ENCODE data around the gene TMEM87B. TPM values are rescaled to one million over a fixed set of nuclear protein-coding genes. Genes with fewer than 3 reads are reported as not detected.

The TMEM87B gene
- total RNA-seq, 4 donors from 2014 or later: 20.8 to 31.4 (median 26.5) TPM

- Histone ChIP-seq H3K9me3 (no peaks in the 10 kb centered on the region), H3K27ac (no peak overlapping the region), H3K36me3 (no peaks in the 10 kb centered on the region), H3K4me3 (no peak overlapping the region), H3K27me3 (no peaks in the 10 kb centered on the region), H3K4me1 (peaks cover 12% of the 10 kb centered on the region)
- no peak for DNase-seq (ENCODE audit: low spot score in 2 of 2)
- TF ChIP-seq CTCF (IDR thresholded peaks at IDR 0.05) (no peak), POLR2A (IDR thresholded peaks at IDR 0.05) (no peak), POLR2AphosphoS5 (IDR thresholded peaks at IDR 0.05) (no peak), EP300 (IDR thresholded peaks at IDR 0.05) (no peak)
Observed at GRCh38 chr2:112045446-112046014, 9.5 kb upstream of the TMEM87B start.

- H3K4me3 ChIP-seq: no peak overlapping the region
- TF ChIP-seq CTCF (IDR thresholded peaks at IDR 0.05) (no peak), POLR2A (IDR thresholded peaks at IDR 0.05) (no peak), POLR2AphosphoS5 (IDR thresholded peaks at IDR 0.05) (no peak), EP300 (IDR thresholded peaks at IDR 0.05) (no peak)
- no peaks in the 10 kb centered on the region for H3K27me3 ChIP-seq
- H3K27ac ChIP-seq: no peak overlapping the region
- no peak for DNase-seq (ENCODE audit: low spot score in 2 of 2)
- H3K36me3 ChIP-seq: no peaks in the 10 kb centered on the region
- no peaks in the 10 kb centered on the region for H3K9me3 ChIP-seq
- H3K4me1 ChIP-seq: peaks cover 12% of the 10 kb centered on the region
Observed at GRCh38 chr2:112046231-112046630, 8.8 kb upstream of the TMEM87B start.

GRCh38 chr2:112047537-112048235 is 7.4 kb upstream of the TMEM87B start:
- Histone ChIP-seq H3K4me3 (no peak overlapping the region), H3K27ac (no peak overlapping the region), H3K27me3 (no peaks in the 10 kb centered on the region), H3K9me3 (no peaks in the 10 kb centered on the region), H3K36me3 (no peaks in the 10 kb centered on the region), H3K4me1 (peaks cover 12% of the 10 kb centered on the region)
- WGBS: 85% methylated on average over 7 of the region's 7 CpGs
- TF ChIP-seq POLR2A (IDR thresholded peaks at IDR 0.05) (no peak), EP300 (IDR thresholded peaks at IDR 0.05) (no peak), POLR2AphosphoS5 (IDR thresholded peaks at IDR 0.05) (no peak), CTCF (IDR thresholded peaks at IDR 0.05) (no peak)
- DNase-seq (ENCODE audit: low spot score in 2 of 2): no peak

- H3K36me3 ChIP-seq: no peaks in the 10 kb centered on the region
- no peak for DNase-seq (ENCODE audit: low spot score in 2 of 2)
- H3K9me3 ChIP-seq: no peaks in the 10 kb centered on the region
- H3K4me1 ChIP-seq: peaks cover 13% of the 10 kb centered on the region
- TF ChIP-seq CTCF (IDR thresholded peaks at IDR 0.05): no peak
- no peak for TF ChIP-seq POLR2AphosphoS5 (IDR thresholded peaks at IDR 0.05)
- no peak for TF ChIP-seq EP300 (IDR thresholded peaks at IDR 0.05)
- TF ChIP-seq POLR2A (IDR thresholded peaks at IDR 0.05): no peak
- 51% methylated on average over 4 of the region's 4 CpGs for WGBS
- no peak overlapping the region for H3K4me3 ChIP-seq
- no peaks in the 10 kb centered on the region for H3K27me3 ChIP-seq
- H3K27ac ChIP-seq: no peak overlapping the region
Observed at GRCh38 chr2:112048236-112048592, 6.9 kb upstream of the TMEM87B start.

GRCh38 chr2:112048887-112049286 is 6.2 kb upstream of the TMEM87B start:
- H3K27me3 ChIP-seq: no peaks in the 10 kb centered on the region
- H3K27ac ChIP-seq: no peak overlapping the region
- H3K36me3 ChIP-seq: no peaks in the 10 kb centered on the region
- TF ChIP-seq POLR2AphosphoS5 (IDR thresholded peaks at IDR 0.05) (no peak), CTCF (IDR thresholded peaks at IDR 0.05) (peak; percentile 16 to 71)
- H3K4me3 ChIP-seq: no peak overlapping the region
- WGBS: 19% methylated on average over 3 of the region's 3 CpGs
- DNase-seq (ENCODE audit: low spot score in 2 of 2): no peak
- peaks cover 19% of the 10 kb centered on the region for H3K4me1 ChIP-seq
- no peaks in the 10 kb centered on the region for H3K9me3 ChIP-seq

Data from suprapubic skin (tissue), 4 donors.